ENCODE results near the gene TRIM4. TPM values are rescaled to one million over a fixed set of nuclear protein-coding genes. Genes with fewer than 3 reads are reported as not detected.
"Not testable (repeated sequence)": the region's sequence is repeated elsewhere in the genome, so short reads cannot be mapped to it uniquely, and the experiment has no call there.

Gene TRIM4, protein sequence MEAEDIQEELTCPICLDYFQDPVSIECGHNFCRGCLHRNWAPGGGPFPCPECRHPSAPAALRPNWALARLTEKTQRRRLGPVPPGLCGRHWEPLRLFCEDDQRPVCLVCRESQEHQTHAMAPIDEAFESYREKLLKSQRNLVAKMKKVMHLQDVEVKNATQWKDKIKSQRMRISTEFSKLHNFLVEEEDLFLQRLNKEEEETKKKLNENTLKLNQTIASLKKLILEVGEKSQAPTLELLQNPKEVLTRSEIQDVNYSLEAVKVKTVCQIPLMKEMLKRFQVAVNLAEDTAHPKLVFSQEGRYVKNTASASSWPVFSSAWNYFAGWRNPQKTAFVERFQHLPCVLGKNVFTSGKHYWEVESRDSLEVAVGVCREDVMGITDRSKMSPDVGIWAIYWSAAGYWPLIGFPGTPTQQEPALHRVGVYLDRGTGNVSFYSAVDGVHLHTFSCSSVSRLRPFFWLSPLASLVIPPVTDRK
- total RNA-seq = 10 to 100 TPM; 26.7 to 28.0 TPM

DNA sequence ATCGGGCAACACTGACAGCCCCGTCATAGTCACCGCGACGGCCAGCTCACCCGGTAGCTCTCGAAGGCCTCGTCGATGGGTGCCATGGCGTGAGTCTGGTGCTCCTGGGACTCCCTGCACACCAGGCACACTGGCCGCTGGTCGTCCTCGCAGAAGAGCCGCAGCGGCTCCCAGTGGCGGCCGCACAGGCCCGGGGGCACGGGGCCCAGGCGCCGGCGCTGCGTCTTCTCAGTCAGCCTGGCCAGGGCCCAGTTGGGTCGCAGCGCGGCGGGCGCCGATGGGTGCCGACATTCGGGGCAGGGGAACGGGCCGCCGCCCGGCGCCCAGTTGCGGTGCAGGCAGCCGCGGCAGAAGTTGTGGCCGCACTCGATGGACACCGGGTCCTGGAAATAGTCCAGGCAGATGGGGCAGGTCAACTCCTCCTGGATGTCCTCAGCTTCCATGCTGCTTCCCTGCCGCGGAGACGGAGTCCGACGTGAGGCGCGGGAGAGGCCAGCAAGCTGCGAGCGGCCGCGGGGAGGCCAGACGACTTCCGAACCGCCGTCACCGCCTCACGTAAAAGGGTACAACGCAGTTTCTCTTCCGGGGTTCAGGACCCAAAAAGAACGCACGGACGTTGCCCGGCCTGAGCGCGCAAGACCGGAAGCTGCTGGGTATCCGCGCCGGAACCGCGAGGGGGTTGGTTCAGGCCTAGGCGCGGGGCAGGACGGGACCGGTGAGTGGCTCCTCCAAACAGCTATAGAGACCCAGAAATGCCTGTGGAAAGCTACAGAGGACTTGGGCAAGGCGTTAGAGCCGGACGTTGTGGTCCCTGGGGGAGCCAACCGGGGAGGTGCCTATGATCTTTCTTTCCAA, at the start of gene TRIM4:
TRIM4 (minus strand) TSS at position 572 of the 855 bp plus-strand sequence; CDS start at position 443, 129 bp downstream.
- Mint-ChIP-seq H3K4me3 (peak within 1 kb of the TSS; percentile 97), H3K27ac (peak within 1 kb of the TSS; percentile 98), H3K4me1 (ENCODE audit: low read depth) (peaks cover 40% of the 10 kb centered on the region), H3K27me3 (ENCODE audit: low read depth) (no peaks in the 10 kb centered on the region), H3K36me3 (ENCODE audit: low read depth) (peaks cover 41% of the 10 kb centered on the region), H3K9me3 (ENCODE audit: insufficient read depth) (no peaks in the 10 kb centered on the region)
- peak; percentile 98 for ATAC-seq
- ChIA-PET CTCF (interaction anchor here (0.8 to 10.4 kb wide), 19 partner anchors 10 to 1041 kb away, joined by 3 to 168 read pairs (median 5); partner anchors contain the start of genes AZGP1, GJC3, TRRAP and ZKSCAN1), POLR2A (interaction anchor here (0.6 to 2.4 kb wide), 25 partner anchors 10 to 430 kb away, joined by 3 to 13 read pairs (median 4); partner anchors contain the start of genes AP4M1, GJC3, MBLAC1 and MCM7)
- DNase-seq = peak; percentile 93

DNA sequence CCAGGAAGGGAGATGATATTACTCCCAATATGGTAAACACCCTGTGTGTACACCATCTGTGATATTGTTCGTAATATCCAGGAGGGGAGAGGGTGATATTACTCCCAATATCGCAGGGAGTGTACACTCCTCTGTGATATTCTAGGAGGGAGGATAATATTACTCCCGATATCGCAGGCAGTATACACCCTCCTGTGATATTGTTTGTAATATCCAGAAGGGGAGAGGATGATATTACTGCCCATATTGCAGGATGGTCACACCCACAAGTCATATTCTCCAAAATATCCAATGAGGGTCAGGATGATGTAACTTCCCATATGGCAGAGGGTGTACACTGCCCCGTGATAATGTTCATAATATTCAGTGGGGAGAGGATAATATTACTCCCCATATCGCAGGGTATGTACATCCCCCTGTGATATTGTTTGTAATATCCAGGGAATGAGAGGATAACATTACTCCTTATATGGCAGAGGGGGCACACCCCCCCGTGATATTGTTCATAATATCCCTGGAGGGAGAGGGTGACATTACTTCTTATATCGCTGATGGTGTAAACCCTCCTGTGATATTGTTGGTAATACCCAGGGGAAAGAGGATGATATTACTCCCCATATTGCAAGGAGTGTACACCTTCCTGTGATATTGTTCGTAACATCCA, 39.4 kb upstream of the TRIM4 start:
- no peak for ATAC-seq
- peaks cover 1% of the 10 kb centered on the region for H3K4me1 Mint-ChIP-seq (ENCODE audit: low read depth)
- ChIA-PET CTCF (no interaction called here), POLR2A (no interaction called here)
- no peak overlapping the region for H3K4me3 Mint-ChIP-seq
- no peaks in the 10 kb centered on the region for H3K36me3 Mint-ChIP-seq (ENCODE audit: low read depth)
- H3K27ac Mint-ChIP-seq = no peak overlapping the region
- H3K9me3 Mint-ChIP-seq (ENCODE audit: insufficient read depth) = no peaks in the 10 kb centered on the region
- H3K27me3 Mint-ChIP-seq (ENCODE audit: low read depth) = peaks cover 17% of the 10 kb centered on the region
- DNase-seq = no peak

DNA sequence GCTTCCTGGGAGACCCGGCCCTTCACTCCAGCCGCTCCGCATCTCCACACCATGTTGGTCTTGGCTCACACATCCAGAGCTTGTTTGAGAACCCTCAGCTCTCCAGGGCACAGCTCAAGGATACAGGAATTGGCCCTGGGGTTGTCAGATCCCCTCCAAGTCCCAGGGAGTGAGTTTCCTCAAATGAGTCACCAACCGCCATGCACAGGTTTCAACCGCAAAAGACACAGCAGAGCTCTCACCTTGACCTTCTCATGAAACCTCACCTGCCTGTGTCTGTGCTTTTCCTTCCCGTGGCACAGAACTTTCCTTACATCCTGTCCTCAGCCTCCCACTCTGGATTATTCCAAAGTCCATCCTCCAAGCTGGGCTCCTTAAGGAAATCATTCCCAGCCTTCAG, 35.9 kb upstream of the TRIM4 start:
- Mint-ChIP-seq H3K4me3 (no peak overlapping the region), H3K27me3 (ENCODE audit: low read depth) (peaks cover 13% of the 10 kb centered on the region), H3K4me1 (ENCODE audit: low read depth) (peaks cover 4% of the 10 kb centered on the region), H3K27ac (no peak overlapping the region), H3K36me3 (ENCODE audit: low read depth) (no peaks in the 10 kb centered on the region), H3K9me3 (ENCODE audit: insufficient read depth) (peaks cover 6% of the 10 kb centered on the region)
- ATAC-seq (no peak), DNase-seq (no peak)
- POLR2A ChIA-PET = interaction anchor here (0.6 kb wide), 1 partner anchor 432 kb away, joined by 3 read pairs; no protein-coding TSS in a partner anchor
- CTCF ChIA-PET = interaction anchor here (0.8 kb wide), 1 partner anchor 35 kb away, joined by 3 read pairs; no protein-coding TSS in a partner anchor

DNA sequence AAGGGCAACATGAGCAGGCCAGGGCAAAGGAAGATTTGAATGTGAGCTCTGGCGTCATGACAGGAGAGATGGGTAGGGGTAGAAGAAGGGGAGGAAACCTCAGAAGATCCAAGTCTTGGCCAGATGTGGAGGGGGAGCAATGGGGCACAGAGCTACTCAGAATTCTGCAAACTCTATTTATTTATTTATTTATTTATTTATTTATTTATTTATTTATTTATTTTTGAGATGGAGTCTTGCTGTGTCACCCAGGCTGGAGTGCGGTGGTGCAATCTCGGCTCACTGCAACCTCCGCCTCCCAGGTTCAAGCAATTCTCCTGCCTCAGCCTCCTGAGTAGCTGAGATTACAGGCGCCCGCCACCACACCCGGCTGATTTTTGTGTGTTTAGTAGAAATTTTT, 35.3 kb upstream of the TRIM4 start:
- H3K4me3 Mint-ChIP-seq; CTCF ChIA-PET; H3K27ac Mint-ChIP-seq; DNase-seq; POLR2A ChIA-PET; H3K4me1 Mint-ChIP-seq (ENCODE audit: low read depth); H3K9me3 Mint-ChIP-seq (ENCODE audit: insufficient read depth); H3K36me3 Mint-ChIP-seq (ENCODE audit: low read depth); ATAC-seq: not testable (repeated sequence)
- peaks cover 14% of the 10 kb centered on the region for H3K27me3 Mint-ChIP-seq (ENCODE audit: low read depth)

DNA sequence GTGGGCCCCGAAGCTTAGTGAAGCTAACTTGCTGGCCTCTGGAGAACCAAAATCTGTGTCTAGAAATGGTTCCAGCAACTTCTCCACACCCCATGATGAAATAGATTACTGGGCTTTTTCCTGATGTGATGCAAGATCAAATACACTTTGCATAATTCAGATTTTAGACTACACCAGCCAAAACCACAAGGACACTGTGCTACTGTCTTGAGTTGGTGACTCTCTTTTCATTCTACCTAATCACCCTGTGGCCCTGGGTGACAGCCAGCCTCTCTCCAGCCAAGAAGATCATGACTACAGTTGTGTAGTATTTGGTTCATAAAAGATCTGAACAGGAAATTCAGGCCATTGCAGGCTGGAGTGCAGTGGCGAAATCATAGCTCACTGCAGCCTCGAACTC, 34.3 kb upstream of the TRIM4 start:
- Mint-ChIP-seq H3K4me3 (no peak overlapping the region), H3K27me3 (ENCODE audit: low read depth) (peaks cover 9% of the 10 kb centered on the region), H3K36me3 (ENCODE audit: low read depth) (no peaks in the 10 kb centered on the region), H3K27ac (no peak overlapping the region), H3K9me3 (ENCODE audit: insufficient read depth) (peaks cover 6% of the 10 kb centered on the region), H3K4me1 (ENCODE audit: low read depth) (peaks cover 4% of the 10 kb centered on the region)
- DNase-seq (no peak), ATAC-seq (no peak)
- POLR2A ChIA-PET = no interaction called here
- CTCF ChIA-PET = no interaction called here

DNA sequence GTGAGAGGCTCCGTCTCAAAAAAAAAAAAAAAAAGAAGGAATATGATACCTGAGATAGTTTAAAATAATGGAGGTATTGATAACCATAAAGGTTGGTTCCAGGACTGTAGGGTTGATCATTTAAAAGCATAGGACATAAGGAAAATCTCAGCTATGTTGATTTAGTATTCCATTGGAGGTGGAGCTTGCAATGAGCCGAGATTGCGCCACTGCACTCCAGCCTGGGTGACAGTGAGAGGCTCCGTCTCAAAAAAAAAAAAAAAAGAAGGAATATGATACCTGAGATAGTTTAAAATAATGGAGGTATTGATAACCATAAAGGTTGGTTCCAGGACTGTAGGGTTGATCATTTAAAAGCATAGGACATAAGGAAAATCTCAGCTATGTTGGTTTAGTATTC, 33.3 kb upstream of the TRIM4 start:
- H3K36me3 Mint-ChIP-seq (ENCODE audit: low read depth); POLR2A ChIA-PET; H3K27me3 Mint-ChIP-seq (ENCODE audit: low read depth); ATAC-seq; H3K9me3 Mint-ChIP-seq (ENCODE audit: insufficient read depth); H3K4me1 Mint-ChIP-seq (ENCODE audit: low read depth); H3K27ac Mint-ChIP-seq; CTCF ChIA-PET; DNase-seq; H3K4me3 Mint-ChIP-seq: not testable (repeated sequence)

DNA sequence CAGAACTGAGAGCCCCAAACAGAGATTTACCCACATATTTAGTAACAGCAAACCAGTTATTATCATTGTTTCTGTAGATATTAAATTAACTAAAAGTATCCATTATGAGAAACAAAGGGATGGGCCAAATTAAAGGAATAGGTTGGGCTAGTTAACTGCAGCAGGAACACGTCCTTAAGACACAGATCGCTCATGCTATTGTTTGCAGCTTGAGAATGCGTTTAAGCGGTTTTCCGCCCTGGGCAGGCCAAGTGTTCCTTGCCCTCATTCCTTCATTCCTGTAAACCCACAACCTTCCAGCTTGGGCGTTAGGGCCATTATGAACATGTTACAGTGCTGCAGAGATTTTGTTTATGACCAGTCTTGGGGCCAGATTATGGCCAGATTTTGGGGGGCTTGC, 31.5 kb upstream of the TRIM4 start:
- POLR2A ChIA-PET; H3K36me3 Mint-ChIP-seq (ENCODE audit: low read depth); ATAC-seq; H3K27ac Mint-ChIP-seq; H3K27me3 Mint-ChIP-seq (ENCODE audit: low read depth); H3K4me1 Mint-ChIP-seq (ENCODE audit: low read depth); H3K9me3 Mint-ChIP-seq (ENCODE audit: insufficient read depth); DNase-seq; H3K4me3 Mint-ChIP-seq: not testable (repeated sequence)
- CTCF ChIA-PET = interaction anchor here (1.0 to 3.3 kb wide), 3 partner anchors 29 to 37 kb away, joined by 3 to 25 read pairs (median 18); partner anchors contain the start of gene TRIM4

DNA sequence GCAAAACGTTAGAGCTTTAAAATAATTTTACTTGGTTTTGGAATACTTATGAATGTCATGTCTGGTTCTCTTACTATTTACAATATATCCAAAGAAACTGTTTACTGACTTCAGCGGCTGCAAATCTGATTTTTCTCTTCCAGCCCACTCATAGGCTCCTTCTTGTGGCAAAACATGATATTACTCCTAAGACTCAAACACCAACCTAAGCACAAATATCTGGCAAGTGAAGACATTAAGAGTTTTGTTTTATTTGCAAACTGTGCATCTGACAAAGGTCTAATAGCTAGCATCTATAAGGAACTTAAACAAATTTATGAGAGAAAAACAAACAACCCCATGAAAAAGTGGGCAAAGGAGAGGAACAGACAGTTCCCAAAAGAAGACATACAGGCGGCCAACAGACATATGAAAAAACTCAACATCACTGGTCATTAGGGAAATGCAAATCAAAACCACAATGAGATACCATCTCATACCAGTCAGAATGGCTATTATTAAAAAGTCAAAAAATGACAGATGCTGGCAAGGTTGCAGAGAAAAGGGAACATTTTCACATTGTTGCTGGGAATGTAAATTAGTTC, 30.4 kb upstream of the TRIM4 start:
- ChIA-PET POLR2A (interaction anchor here (0.8 kb wide), 1 partner anchor 35 kb away, joined by 3 read pairs; no protein-coding TSS in a partner anchor), CTCF (interaction anchor here (0.9 to 3.3 kb wide), 5 partner anchors 30 to 48 kb away, joined by 3 to 25 read pairs (median 3); partner anchors contain the start of gene TRIM4)
- peaks cover 4% of the 10 kb centered on the region for H3K27me3 Mint-ChIP-seq (ENCODE audit: low read depth)
- H3K4me3 Mint-ChIP-seq = no peak overlapping the region
- H3K36me3 Mint-ChIP-seq (ENCODE audit: low read depth) = no peaks in the 10 kb centered on the region
- peaks cover 4% of the 10 kb centered on the region for H3K4me1 Mint-ChIP-seq (ENCODE audit: low read depth)
- DNase-seq (no peak), ATAC-seq (no peak)
- H3K9me3 Mint-ChIP-seq (ENCODE audit: insufficient read depth) = peaks cover 6% of the 10 kb centered on the region
- no peak overlapping the region for H3K27ac Mint-ChIP-seq

DNA sequence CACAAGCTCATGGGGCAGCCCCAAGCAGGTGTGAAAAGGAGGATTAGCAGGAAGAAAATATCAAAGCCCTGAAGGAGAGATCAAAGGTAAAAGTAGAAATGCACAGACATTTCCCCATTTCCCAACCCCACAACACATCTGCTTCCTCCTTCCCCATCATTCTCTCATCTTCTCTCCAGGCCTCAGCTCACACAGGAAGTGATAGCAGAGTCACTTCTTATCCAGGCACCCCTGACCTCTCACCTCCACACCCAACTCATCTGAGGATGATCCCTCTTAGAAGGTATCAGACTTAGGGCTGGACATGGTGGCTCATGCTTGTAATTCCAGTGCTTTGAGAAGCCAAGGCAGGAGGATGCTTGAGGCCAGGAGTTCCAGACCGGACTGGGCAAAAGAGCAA, 28.3 kb upstream of the TRIM4 start:
- Mint-ChIP-seq H3K9me3 (ENCODE audit: insufficient read depth) (peaks cover 6% of the 10 kb centered on the region), H3K27ac (no peak overlapping the region), H3K27me3 (ENCODE audit: low read depth) (peaks cover 14% of the 10 kb centered on the region), H3K4me1 (ENCODE audit: low read depth) (peaks cover 9% of the 10 kb centered on the region), H3K4me3 (no peak overlapping the region), H3K36me3 (ENCODE audit: low read depth) (no peaks in the 10 kb centered on the region)
- ATAC-seq (no peak), DNase-seq (no peak)
- ChIA-PET CTCF (interaction anchor here (0.7 to 3.3 kb wide), 3 partner anchors 18 to 33 kb away, joined by 3 to 25 read pairs (median 18); partner anchors contain the start of genes GJC3 and TRIM4), POLR2A (interaction anchor here (1.2 kb wide), 1 partner anchor 28 kb away, joined by 4 read pairs; the partner anchor contains the start of gene TRIM4)

DNA sequence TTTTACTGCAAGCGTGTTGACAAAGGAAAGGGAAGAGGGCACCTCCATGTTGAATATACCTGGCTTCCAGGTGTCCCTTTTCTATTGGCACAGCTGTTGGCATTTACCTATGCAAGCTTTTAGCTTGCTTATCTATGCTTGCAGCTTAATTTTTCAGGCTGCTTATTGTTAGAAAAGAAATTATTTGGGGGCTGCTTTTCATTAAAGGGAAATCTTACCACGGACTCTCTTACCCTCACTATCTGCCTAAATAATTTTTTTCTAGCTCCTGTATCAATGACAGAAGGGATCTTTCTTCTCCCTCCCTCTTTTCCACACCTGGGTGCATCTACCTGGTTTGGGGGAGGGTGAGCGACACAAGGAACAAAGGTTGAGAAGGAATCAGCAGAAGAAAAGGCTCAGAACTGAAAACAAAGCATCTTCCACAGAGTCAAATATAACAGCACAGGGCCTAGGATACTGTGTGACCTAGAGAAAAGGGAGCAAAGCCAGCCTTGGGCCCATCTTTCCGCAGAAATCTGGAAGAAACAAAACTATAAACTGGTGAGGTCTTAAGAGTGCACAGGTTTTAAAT, 25.3 kb upstream of the TRIM4 start:
- Mint-ChIP-seq H3K36me3 (ENCODE audit: low read depth) (no peaks in the 10 kb centered on the region), H3K9me3 (ENCODE audit: insufficient read depth) (no peaks in the 10 kb centered on the region), H3K4me1 (ENCODE audit: low read depth) (peaks cover 9% of the 10 kb centered on the region), H3K27me3 (ENCODE audit: low read depth) (peaks cover 15% of the 10 kb centered on the region), H3K27ac (no peak overlapping the region), H3K4me3 (no peak overlapping the region)
- DNase-seq (no peak), ATAC-seq (no peak)
- ChIA-PET CTCF (interaction anchor here (1.1 to 2.5 kb wide), 3 partner anchors 15 to 35 kb away, joined by 3 to 9 read pairs (median 6); partner anchors contain the start of gene GJC3), POLR2A (no interaction called here)

Measured in activated CD8-positive, alpha-beta T cell treated with anti-CD3 and anti-CD28 coated beads, Interleukin-2, amount 10 ng/mL, durations not matched to agents 7 days and 5 days (primary cell).